Activated naive CD4-positive, alpha-beta T cell treated with Interleukin-2 at 50 U/mL for 16 hours (primary cell): Measurements from ENCODE around the gene EFNA2.
"Not testable (repeated sequence)": the region's sequence is repeated elsewhere in the genome, so short reads cannot be mapped to it uniquely, and the experiment has no call there.

ENCODE experiments used
- DNase-seq: peaks from one replicate; pipeline ENCODE4 v3.0.0-alpha.2; 2020

Gene EFNA2

GRCh38 chr19:1300744-1301490 lies 15.2 kb downstream of the EFNA2 start:
- DNase-seq, result no peak

GRCh38 chr19:1302533-1303239 lies 17.0 kb downstream of the EFNA2 start:
- no peak for DNase-seq

GRCh38 chr19:1304197-1304924 lies 18.7 kb downstream of the EFNA2 start:
- DNase-seq, result no peak

GRCh38 chr19:1305354-1305753 lies 19.7 kb downstream of the EFNA2 start:
- not testable (repeated sequence) for DNase-seq

- no peak for DNase-seq
Observed at GRCh38 chr19:1307320-1307719, 21.6 kb downstream of the EFNA2 start.

- no peak for DNase-seq
Observed at GRCh38 chr19:1307755-1308303, 22.2 kb downstream of the EFNA2 start.

GRCh38 chr19:1308718-1309117 lies 23.0 kb downstream of the EFNA2 start:
- DNase-seq, result no peak

GRCh38 chr19:1309977-1310852 lies 24.5 kb downstream of the EFNA2 start:
- no peak for DNase-seq

GRCh38 chr19:1310853-1311180 lies 25.1 kb downstream of the EFNA2 start:
- DNase-seq, result no peak

GRCh38 chr19:1311543-1312091 lies 25.9 kb downstream of the EFNA2 start:
- DNase-seq, result no peak

- DNase-seq, result no peak
Observed at GRCh38 chr19:1312767-1313694, 27.4 kb downstream of the EFNA2 start.

- no peak for DNase-seq
Observed at GRCh38 chr19:1313695-1314613, 28.3 kb downstream of the EFNA2 start.

GRCh38 chr19:1315470-1316166 lies 29.9 kb downstream of the EFNA2 start:
- DNase-seq, result peak; percentile 21

GRCh38 chr19:1316466-1316865 lies 30.8 kb downstream of the EFNA2 start:
- DNase-seq, result no peak

- no peak for DNase-seq
Observed at GRCh38 chr19:1317274-1318003, 31.8 kb downstream of the EFNA2 start.

GRCh38 chr19:1318678-1319471 lies 33.2 kb downstream of the EFNA2 start:
- DNase-seq, result no peak

- not testable (repeated sequence) for DNase-seq
Observed at GRCh38 chr19:1320282-1320650, 34.6 kb downstream of the EFNA2 start.

GRCh38 chr19:1321539-1321938 lies 35.9 kb downstream of the EFNA2 start:
- DNase-seq, result no peak
